Hepatocyte (in vitro differentiated cells): ENCODE measurements around the gene MAP3K2. TPM values are rescaled to one million over a fixed set of nuclear protein-coding genes. Genes with fewer than 3 reads are reported as not detected.

ENCODE experiments used
- DNase-seq: peaks from one replicate; pipeline ENCODE4 v3.0.0-alpha.2; 2016; ENCODE audit warnings: low spot score
- H2AFZ ChIP-seq: fragments of 200-600 bp; sonication (generic); 2 replicates; pipeline ENCODE4 v1.6.0; 2016; ENCODE audit warnings: antibody characterized with exemption, mild to moderate bottlenecking
- H3K27ac ChIP-seq: fragments of 200-600 bp; sonication (generic); 2 replicates; pipeline ENCODE4 v1.5.1; 2016; ENCODE audit warnings: mild to moderate bottlenecking
- H3K27me3 ChIP-seq: fragments of 200-600 bp; sonication (generic); 2 replicates; pipeline ENCODE4 v1.6.1; 2016
- H3K36me3 ChIP-seq: fragments of 200-600 bp; sonication (generic); replicated peaks from 2 replicates; pipeline ENCODE4 v1.5.1; 2016; ENCODE audit warnings: low read depth; ENCODE audit not compliant: insufficient read depth
- H3K4me1 ChIP-seq: fragments of 200-600 bp; sonication (generic); 2 replicates; pipeline ENCODE4 v1.5.1; 2016; ENCODE audit warnings: mild to moderate bottlenecking, moderate library complexity; ENCODE audit not compliant: insufficient read depth
- H3K4me2 ChIP-seq: fragments of 200-600 bp; sonication (generic); 2 replicates; pipeline ENCODE4 v1.6.0; 2016
- H3K4me3 ChIP-seq: fragments of 200-600 bp; sonication (generic); 2 replicates; pipeline ENCODE4 v1.5.1; 2016; ENCODE audit warnings: mild to moderate bottlenecking
- H3K79me2 ChIP-seq: fragments of 200-600 bp; sonication (generic); 2 replicates; pipeline ENCODE4 v1.6.0; 2017; ENCODE audit warnings: mild to moderate bottlenecking
- H3K9me2 ChIP-seq: fragments of 200-600 bp; sonication (generic); replicated peaks from 2 replicates; pipeline ENCODE4 v1.6.0; 2017; ENCODE audit warnings: mild to moderate bottlenecking; ENCODE audit not compliant: insufficient read depth
- H3K9me3 ChIP-seq: fragments of 200-600 bp; sonication (generic); 2 replicates; pipeline ENCODE4 v1.5.1; 2016; ENCODE audit warnings: low read depth, mild to moderate bottlenecking
- H4K20me1 ChIP-seq: fragments of 200-600 bp; sonication (generic); 2 replicates; pipeline ENCODE4 v1.6.0; 2016; ENCODE audit warnings: mild to moderate bottlenecking; ENCODE audit not compliant: insufficient read depth, poor library complexity, severe bottlenecking
- EZH2 ChIP-seq: fragments of 200-600 bp; sonication (generic); IDR thresholded peaks from 2 replicates; pipeline ENCODE4 v1.6.1; 2016; ENCODE audit warnings: antibody characterized with exemption, mild to moderate bottlenecking, borderline replicate concordance
- EZH2phosphoT487 ChIP-seq: fragments of 200-600 bp; sonication (generic); IDR thresholded peaks from one replicate; pipeline ENCODE4 v1.6.1; 2018; ENCODE audit warnings: antibody characterized with exemption, mild to moderate bottlenecking, low read depth, moderate library complexity; ENCODE audit not compliant: unreplicated experiment, severe bottlenecking
- WGBS: methylation state at CpG from one replicate; pipeline ENCODE4 v1.1.6; 2016; ENCODE audit warnings: low lambda C conversion rate; ENCODE audit errors: missing lambda C conversion rate; 5-methylcytosine and 5-hydroxymethylcytosine counted together
- polyA plus RNA-seq: library from polyadenylated mRNA; unstranded; fragments of >200 nt; fragmentation: Nextera tagmentation; extraction: Ambion mirVana; gene quantifications from 2 replicates; pipeline ENCODE4 v1.2.1, GENCODE V29; 2016
- total RNA-seq: library from RNA; depleted of rRNA; stranded (reverse); fragments of >200 nt; gene quantifications from 2 replicates; pipeline ENCODE4 v1.2.3, GENCODE V29; 2014
- TF ChIP-seq, protein P1 (sequence below): fragments of 200-600 bp; sonication (generic); IDR thresholded peaks from 2 replicates; pipeline ENCODE4 v1.5.1; 2016; ENCODE audit warnings: antibody characterized with exemption, mild to moderate bottlenecking; ENCODE audit not compliant: poor library complexity

MAP3K2 gene
- total and polyA plus RNA-seq, 2 experiments from 2014 or later = 28.5 to 52.5 TPM

DNA sequence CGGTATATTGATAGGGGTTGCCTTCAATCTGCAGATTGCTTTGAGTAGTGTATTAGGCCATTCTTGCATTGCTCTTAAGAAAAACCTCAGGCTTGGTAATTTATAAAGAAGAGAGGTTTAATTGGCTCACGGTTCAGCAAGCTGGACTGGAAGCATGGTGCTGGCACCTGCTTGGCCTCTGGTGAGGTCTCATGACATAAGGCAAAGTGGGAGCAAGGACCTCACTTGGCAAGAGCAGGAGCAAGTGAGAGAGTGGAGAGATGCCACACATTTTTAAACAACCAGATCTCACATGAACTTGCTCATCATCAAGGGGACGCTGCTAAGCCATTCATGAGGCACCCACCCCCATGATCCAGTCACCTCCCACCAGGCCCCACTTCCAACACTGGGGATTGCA is 4.9 kb downstream of the MAP3K2 start:
- WGBS = 88% methylated on average over 3 of the region's 3 CpGs
- no peak for TF ChIP-seq EZH2phosphoT487
- TF ChIP-seq, protein P1, sequence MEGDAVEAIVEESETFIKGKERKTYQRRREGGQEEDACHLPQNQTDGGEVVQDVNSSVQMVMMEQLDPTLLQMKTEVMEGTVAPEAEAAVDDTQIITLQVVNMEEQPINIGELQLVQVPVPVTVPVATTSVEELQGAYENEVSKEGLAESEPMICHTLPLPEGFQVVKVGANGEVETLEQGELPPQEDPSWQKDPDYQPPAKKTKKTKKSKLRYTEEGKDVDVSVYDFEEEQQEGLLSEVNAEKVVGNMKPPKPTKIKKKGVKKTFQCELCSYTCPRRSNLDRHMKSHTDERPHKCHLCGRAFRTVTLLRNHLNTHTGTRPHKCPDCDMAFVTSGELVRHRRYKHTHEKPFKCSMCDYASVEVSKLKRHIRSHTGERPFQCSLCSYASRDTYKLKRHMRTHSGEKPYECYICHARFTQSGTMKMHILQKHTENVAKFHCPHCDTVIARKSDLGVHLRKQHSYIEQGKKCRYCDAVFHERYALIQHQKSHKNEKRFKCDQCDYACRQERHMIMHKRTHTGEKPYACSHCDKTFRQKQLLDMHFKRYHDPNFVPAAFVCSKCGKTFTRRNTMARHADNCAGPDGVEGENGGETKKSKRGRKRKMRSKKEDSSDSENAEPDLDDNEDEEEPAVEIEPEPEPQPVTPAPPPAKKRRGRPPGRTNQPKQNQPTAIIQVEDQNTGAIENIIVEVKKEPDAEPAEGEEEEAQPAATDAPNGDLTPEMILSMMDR = no peak
- TF ChIP-seq EZH2 = no peak
- Histone ChIP-seq H4K20me1 (peaks cover 64% of the 10 kb centered on the region), H3K27ac (no peak overlapping the region), H2AFZ (no peak overlapping the region), H3K79me2 (peaks cover 91% of the 10 kb centered on the region), H3K36me3 (no peaks in the 10 kb centered on the region), H3K4me1 (peaks cover 13% of the 10 kb centered on the region), H3K9me2 (no peaks in the 10 kb centered on the region), H3K9me3 (no peaks in the 10 kb centered on the region), H3K4me3 (no peak overlapping the region), H3K4me2 (no peak overlapping the region), H3K27me3 (no peaks in the 10 kb centered on the region)
- no peak for DNase-seq

- Histone ChIP-seq H4K20me1 (peaks cover 62% of the 10 kb centered on the region), H3K27me3 (no peaks in the 10 kb centered on the region), H3K9me3 (no peaks in the 10 kb centered on the region), H3K4me3 (no peak overlapping the region), H3K27ac (no peak overlapping the region), H3K9me2 (no peaks in the 10 kb centered on the region), H3K4me1 (peaks cover 13% of the 10 kb centered on the region), H2AFZ (no peak overlapping the region), H3K79me2 (peaks cover 100% of the 10 kb centered on the region), H3K4me2 (no peak overlapping the region), H3K36me3 (no peaks in the 10 kb centered on the region)
- WGBS = 89% methylated on average over 4 of the region's 5 CpGs
- TF ChIP-seq EZH2phosphoT487 = no peak
- TF ChIP-seq, protein P1 = no peak
- no peak for TF ChIP-seq EZH2
- DNase-seq = no peak
These were observed 6.0 kb downstream of the MAP3K2 start for GRCh38 chr2:127381762-127382161.

GRCh38 chr2:127379712-127380355 is 7.9 kb downstream of the MAP3K2 start:
- no peak overlapping the region for H3K27ac ChIP-seq
- H3K36me3 ChIP-seq = no peaks in the 10 kb centered on the region
- H3K27me3 ChIP-seq = no peaks in the 10 kb centered on the region
- TF ChIP-seq, protein P1 = no peak
- TF ChIP-seq EZH2phosphoT487 = no peak
- no peak for TF ChIP-seq EZH2
- no peak overlapping the region for H3K4me2 ChIP-seq
- H3K79me2 ChIP-seq = peaks cover 100% of the 10 kb centered on the region
- DNase-seq = no peak
- H3K9me3 ChIP-seq = no peaks in the 10 kb centered on the region
- H3K4me3 ChIP-seq = no peak overlapping the region
- WGBS = 82% methylated on average over 4 of the region's 4 CpGs
- peaks cover 43% of the 10 kb centered on the region for H4K20me1 ChIP-seq
- no peaks in the 10 kb centered on the region for H3K9me2 ChIP-seq
- H2AFZ ChIP-seq = no peak overlapping the region
- H3K4me1 ChIP-seq = no peaks in the 10 kb centered on the region
